CD1c-positive myeloid dendritic cell (primary cell): ENCODE results near the gene SERPINA10.
"Not testable (repeated sequence)": the region's sequence is repeated elsewhere in the genome, so short reads cannot be mapped to it uniquely, and the experiment has no call there.

Experiments
- DNase-seq: peaks from one replicate; pipeline ENCODE4 v3.0.0-alpha.2; 2016; ENCODE audit errors: extremely low spot score

SERPINA10 gene

DNA sequence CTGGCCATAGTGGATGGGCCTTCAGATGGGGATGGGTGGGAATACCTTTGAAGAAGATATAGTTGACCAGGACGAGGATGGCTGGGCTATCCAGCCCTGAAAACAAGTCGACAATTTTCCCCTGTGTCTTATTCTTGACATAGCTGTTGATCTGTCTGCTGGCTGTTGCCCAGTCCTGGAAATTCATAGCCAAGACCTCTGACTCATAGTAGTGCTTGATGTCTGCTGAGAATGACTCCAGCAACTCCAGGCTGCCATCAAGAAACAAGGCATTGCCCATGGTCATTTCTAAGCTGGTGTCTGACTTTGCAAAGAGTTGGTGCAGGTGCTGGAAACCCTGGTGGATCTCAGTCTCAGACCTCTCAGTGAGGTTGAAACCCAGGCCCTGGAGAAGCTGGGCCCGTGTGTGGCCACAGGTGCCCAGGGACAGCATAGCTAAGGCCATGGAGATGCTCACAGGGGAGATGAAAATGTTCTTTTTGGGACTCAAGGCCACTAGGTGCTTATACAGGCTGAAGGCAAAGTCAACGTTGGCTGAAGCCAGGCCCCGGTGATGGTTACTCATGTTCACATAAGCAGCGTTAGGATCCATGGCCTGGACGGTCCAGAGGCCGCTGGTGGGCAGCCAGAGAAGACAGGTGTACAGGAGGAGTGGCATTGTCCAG, 21.1 kb upstream of the SERPINA10 start:
- DNase-seq: no peak

- no peak for DNase-seq
Observed at GRCh38 chr14:94312481-94313246, 19.6 kb upstream of the SERPINA10 start.

- no peak for DNase-seq
Observed at GRCh38 chr14:94310248-94310647, 17.2 kb upstream of the SERPINA10 start.

DNA sequence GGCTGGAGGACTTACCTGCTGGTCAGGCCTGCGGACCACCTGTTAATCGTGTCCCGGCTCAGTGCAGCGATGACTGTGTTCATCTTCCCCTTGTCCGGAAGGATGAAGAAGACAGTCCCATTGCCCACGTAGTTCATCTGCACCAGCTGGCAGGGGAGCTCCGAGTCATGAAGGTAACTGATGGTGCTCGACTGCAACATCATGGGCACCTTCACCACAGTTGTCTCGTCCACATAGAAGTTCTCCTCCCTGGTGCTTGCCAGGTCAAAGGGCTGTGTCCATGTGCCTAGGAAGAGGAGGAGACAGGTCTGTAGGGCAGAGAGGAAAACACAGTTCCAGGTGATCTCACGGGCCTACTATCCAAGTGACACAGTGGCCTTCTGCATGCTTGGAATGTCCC, 16.7 kb upstream of the SERPINA10 start:
- no peak for DNase-seq

DNA sequence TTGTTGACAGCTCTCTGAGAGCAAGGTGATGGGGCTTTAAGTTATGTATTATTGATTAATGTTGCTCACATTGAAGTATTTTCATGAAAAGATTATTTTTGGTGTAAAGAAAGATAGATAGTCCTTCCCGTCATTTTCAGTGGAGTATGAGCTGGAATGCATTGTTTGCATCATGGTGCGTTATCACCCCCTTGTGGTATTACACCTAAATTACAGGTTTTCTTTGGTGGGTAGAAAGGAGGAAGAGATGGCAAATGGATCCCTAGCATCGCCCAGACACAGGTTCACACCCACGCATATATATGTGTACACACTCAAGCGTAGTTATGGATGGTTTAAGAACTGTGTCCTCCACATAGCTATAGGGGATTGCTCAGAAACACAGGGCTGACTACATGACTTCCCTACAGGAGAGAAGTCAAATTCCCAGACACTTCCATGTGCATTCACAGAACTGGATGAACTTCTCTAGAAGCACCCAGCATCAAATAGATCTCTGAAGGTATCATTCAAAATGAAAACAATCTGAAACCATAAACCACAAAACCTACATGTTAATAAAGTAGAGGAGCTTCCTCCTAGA, 14.4 kb upstream of the SERPINA10 start:
- no peak for DNase-seq

DNA sequence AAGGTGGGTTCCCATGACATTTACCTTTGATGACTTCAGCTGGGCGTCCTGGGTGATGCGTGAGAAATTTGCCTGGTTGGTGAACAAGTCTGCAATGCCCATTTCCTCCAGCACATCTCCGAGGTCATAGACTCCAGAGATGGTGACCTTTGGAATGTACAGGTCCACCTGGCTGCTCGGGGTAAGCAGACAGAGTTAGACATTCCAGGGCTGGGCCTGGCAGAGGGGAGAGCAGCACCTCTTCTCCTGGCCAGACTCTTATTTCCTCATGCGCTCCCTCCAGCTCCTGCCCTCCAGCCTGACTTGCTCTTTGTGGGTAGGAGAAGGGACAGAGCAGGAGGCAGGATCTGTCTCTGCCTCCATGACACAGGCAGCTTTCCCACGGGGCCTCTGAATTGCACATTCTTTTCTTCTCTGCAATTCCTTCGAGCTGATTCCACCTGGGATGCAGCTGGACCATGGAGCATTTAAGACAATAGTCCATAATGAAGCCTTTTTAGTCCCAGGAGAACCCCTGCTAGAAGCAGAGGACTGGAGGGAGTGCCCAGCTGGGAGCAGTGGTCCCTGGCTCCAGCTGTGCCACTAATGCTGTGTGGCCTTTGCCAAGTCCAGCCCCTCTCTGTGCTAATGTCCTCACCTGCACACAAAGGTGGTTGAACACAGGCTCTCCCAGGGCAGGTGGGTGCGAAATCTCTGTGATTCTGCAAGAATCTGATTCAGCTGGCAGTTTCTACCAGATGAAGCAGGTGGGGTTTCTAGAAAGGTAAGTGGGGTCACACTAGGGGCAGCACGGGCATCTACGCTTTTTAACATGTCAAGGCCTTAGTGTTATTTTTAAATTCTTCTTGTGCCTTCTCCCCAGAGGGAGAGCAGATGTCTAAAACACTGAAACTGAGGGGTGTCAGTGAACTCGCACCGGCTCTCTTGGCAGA, 13.2 kb upstream of the SERPINA10 start:
- DNase-seq: no peak

GRCh38 chr14:94305620-94306019, 12.6 kb upstream of the SERPINA10 start:
- DNase-seq: no peak

DNA sequence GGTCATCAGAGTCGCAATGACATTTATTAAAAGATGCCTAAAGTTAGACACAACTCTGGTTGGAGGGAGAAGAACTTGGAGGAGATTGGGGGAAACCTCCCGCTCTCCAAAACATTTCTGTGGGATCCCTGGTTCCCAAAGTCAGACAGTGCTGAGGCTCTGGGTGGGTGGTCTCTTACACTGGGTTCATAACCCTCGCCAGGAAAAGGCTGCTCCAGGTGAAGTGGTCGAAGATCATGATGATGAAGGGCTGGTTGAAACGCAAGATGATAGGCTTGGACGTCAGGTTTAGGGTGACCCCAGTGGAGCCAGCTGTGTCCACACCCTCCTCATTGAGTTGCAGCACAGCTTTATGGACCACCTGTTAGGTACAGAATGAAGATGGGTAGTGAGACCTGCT, 11.2 kb upstream of the SERPINA10 start:
- no peak for DNase-seq

- no peak for DNase-seq
Observed at GRCh38 chr14:94303111-94303510, 10.0 kb upstream of the SERPINA10 start.

GRCh38 chr14:94298130-94298529, 5.1 kb upstream of the SERPINA10 start:
- no peak for DNase-seq

GRCh38 chr14:94296181-94296545, 3.1 kb upstream of the SERPINA10 start:
- not testable (repeated sequence) for DNase-seq

GRCh38 chr14:94295360-94296180, 2.5 kb upstream of the SERPINA10 start:
- DNase-seq: no peak

DNA sequence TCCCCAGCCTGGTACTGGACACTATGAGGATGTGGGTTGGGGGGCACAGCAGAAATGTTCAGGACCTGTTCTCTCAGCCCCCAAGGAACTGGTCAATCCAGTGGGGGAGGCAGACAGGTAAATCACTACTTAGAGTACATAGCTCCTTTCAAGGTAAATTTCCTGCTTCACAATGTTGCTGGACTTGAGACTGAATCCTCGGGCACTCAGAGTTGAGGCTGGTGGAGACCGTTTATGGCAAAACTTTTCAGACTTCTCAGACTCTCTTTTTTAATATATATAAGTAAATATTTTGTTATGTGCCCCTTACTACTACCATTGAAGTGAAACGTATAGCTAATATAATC, 483 bp upstream of the SERPINA10 start:
- no peak for DNase-seq

DNA sequence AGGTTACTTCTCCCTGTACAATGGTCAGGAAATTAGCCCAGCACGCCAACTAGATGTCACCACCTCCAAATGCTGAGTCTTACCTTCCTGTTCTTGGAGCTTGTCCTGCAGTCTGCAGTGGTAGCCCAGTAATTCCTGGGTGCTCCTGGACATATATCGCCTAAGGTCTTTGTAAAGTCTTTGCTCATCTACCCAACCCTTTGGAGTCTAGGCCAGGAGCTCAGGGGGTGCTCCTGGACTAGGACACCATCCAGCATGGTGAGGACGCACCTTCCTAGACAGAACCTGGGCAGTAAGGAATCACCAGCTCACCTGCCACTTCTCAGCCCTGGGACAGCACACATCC, 569 bp downstream of the SERPINA10 start:
- DNase-seq: no peak

- DNase-seq: no peak
Observed at GRCh38 chr14:94291906-94292525, 1.1 kb downstream of the SERPINA10 start.

DNA sequence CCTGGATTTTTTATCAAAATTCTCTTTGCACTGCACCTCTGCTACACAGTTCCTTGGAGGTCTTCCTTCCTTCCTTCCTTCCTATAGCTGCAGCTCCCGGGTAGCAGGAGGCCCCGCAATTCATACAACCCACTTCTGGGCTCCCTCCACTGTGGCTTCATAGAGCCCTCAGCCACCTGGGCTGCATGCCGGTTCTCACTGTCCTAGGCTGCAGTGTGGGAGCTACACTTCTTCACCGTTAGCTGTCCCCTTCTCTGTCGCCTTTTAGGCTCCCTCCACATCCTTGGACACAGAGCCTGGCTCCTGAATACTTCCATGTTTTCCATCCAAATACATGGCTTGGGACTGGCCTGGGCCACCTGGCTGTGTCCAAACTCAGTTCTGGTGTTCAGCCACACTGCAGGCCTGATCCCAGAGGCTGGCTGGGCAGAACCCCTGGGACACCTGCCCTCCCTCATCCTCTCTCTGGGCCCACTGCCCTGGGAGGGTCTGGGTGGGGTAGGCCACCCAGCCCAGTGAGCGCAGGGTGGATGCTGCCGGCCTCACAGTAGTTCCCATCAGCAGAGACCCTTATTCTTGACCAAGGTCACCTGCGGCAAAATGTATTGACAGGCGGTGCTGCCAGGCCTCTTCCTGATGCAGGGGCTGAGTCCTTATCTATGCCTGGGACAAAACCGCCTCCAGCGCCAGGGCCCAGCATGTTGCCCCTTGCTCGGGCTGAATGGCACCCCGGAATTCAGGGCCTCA, 1.7 kb downstream of the SERPINA10 start:
- DNase-seq: no peak

- DNase-seq: no peak
Observed at GRCh38 chr14:94290197-94290596, 2.9 kb downstream of the SERPINA10 start.

- no peak for DNase-seq
Observed at GRCh38 chr14:94288610-94289465, 4.2 kb downstream of the SERPINA10 start.

- no peak for DNase-seq
Observed at GRCh38 chr14:94285158-94285557, 7.9 kb downstream of the SERPINA10 start.
